GM12875 (cell line): ENCODE measurements around the gene PDSS1.
"Not testable (repeated sequence)": the region's sequence is repeated elsewhere in the genome, so short reads cannot be mapped to it uniquely, and the experiment has no call there.

Experiments
- H3K4me3 ChIP-seq: one replicate; pipeline ENCODE4 v1.5.1; 2011; ENCODE audit warnings: low read depth, low read length, control low read depth
- TF ChIP-seq, protein P1 (sequence below): IDR thresholded peaks from 2 replicates; pipeline ENCODE4 v1.5.1; 2011; ENCODE audit warnings: low read depth, mild to moderate bottlenecking, control low read depth, inconsistent platforms, low read length, moderate library complexity, borderline replicate concordance; ENCODE audit not compliant: insufficient read depth

PDSS1 gene

GRCh38 chr10:26690731-26691475 lies 6.6 kb upstream of the PDSS1 start:
- TF ChIP-seq, protein P1, sequence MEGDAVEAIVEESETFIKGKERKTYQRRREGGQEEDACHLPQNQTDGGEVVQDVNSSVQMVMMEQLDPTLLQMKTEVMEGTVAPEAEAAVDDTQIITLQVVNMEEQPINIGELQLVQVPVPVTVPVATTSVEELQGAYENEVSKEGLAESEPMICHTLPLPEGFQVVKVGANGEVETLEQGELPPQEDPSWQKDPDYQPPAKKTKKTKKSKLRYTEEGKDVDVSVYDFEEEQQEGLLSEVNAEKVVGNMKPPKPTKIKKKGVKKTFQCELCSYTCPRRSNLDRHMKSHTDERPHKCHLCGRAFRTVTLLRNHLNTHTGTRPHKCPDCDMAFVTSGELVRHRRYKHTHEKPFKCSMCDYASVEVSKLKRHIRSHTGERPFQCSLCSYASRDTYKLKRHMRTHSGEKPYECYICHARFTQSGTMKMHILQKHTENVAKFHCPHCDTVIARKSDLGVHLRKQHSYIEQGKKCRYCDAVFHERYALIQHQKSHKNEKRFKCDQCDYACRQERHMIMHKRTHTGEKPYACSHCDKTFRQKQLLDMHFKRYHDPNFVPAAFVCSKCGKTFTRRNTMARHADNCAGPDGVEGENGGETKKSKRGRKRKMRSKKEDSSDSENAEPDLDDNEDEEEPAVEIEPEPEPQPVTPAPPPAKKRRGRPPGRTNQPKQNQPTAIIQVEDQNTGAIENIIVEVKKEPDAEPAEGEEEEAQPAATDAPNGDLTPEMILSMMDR = no peak
- no peak overlapping the region for H3K4me3 ChIP-seq

- H3K4me3 ChIP-seq = not testable (repeated sequence)
Measured at GRCh38 chr10:26694536-26694935, 3.0 kb upstream of the PDSS1 start.

GRCh38 chr10:26696786-26697162 lies 727 bp upstream of the PDSS1 start:
- TF ChIP-seq, protein P1 = no peak
- H3K4me3 ChIP-seq = peak overlapping the region; percentile 78

- TF ChIP-seq, protein P1 = no peak
- peak overlapping the region; percentile 78 for H3K4me3 ChIP-seq
Measured at GRCh38 chr10:26697922-26698608, 564 bp downstream of the PDSS1 start.

DNA sequence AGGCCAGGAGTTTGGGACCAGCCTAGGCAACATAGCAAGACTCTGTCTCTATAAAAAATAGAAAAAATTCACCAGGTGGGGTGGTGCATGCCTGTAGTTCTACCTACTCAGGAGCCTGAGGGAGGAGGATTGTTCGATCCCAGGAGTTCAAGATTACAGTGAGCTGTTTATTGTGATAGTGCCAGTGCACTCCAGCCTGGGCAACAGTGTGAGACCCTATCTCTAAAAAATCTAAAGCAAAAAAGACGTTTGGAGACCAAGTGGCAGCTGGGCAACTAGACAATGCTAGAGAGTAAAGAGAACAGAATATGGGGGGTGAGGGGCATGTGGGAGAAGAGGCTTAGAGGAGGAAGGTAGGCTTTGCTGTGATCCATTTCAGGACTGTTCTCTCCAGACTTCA lies 1.4 kb downstream of the PDSS1 start:
- TF ChIP-seq, protein P1 = no peak
- H3K4me3 ChIP-seq = peak overlapping the region; percentile 78

- TF ChIP-seq, protein P1 = no peak
- no peak overlapping the region for H3K4me3 ChIP-seq
Measured at GRCh38 chr10:26699631-26700030, 2.1 kb downstream of the PDSS1 start.

DNA sequence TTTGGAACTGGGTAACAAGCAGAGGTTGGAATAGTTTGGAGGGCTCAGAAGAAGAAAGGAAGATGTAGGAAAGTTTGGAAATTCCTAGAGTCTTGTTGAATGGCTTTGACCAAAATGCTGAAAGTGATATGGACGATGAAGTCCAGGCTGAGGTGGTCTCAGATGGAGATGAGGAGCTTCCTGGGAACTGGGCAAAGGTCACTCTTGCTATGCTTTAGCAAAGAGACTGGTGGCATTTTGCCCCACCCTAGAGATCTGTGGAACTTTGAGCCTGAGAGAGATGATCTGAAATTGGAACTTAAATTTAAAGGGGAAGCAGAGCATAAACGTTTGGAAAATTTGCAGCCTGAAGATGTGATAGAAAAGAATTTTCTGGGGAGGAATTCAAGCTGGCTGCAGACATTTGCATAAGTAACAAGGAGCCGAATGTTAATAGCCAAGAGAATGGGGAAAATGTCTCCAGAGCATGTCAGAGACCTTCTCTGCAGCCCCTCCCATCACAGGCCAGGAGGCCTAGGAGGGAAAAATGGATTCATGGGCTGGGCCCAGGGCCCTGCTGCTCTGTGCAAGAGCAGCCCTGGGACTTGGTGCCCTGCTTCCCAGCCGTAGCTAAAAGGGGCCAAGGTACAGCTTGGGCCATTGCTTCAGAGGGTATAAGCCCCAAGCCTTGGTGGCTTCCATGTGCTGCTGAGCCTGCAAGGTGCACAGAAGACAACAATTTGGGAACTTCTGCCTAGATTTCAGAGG lies 3.6 kb downstream of the PDSS1 start:
- TF ChIP-seq, protein P1 = no peak
- H3K4me3 ChIP-seq = no peak overlapping the region
